ENCODE results near the gene LINC01488. TPM values are rescaled to one million over a fixed set of nuclear protein-coding genes. Genes with fewer than 3 reads are reported as not detected.

Gene LINC01488
- total RNA-seq, 4 donors from 2014 or later = not detected

GRCh38 chr11:69488543-69488940 lies 7.1 kb downstream of the LINC01488 start:
- TF ChIP-seq, protein P1, sequence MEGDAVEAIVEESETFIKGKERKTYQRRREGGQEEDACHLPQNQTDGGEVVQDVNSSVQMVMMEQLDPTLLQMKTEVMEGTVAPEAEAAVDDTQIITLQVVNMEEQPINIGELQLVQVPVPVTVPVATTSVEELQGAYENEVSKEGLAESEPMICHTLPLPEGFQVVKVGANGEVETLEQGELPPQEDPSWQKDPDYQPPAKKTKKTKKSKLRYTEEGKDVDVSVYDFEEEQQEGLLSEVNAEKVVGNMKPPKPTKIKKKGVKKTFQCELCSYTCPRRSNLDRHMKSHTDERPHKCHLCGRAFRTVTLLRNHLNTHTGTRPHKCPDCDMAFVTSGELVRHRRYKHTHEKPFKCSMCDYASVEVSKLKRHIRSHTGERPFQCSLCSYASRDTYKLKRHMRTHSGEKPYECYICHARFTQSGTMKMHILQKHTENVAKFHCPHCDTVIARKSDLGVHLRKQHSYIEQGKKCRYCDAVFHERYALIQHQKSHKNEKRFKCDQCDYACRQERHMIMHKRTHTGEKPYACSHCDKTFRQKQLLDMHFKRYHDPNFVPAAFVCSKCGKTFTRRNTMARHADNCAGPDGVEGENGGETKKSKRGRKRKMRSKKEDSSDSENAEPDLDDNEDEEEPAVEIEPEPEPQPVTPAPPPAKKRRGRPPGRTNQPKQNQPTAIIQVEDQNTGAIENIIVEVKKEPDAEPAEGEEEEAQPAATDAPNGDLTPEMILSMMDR (IDR thresholded peaks at IDR 0.05; ENCODE audit: low read depth) = no peak

- TF ChIP-seq, protein P1 (IDR thresholded peaks at IDR 0.05; ENCODE audit: low read depth) = no peak
These were observed 7.7 kb downstream of the LINC01488 start for GRCh38 chr11:69489031-69489745.

- TF ChIP-seq, protein P1 (IDR thresholded peaks at IDR 0.05; ENCODE audit: low read depth) = no peak
These were observed 8.4 kb downstream of the LINC01488 start for GRCh38 chr11:69489746-69490365.

DNA sequence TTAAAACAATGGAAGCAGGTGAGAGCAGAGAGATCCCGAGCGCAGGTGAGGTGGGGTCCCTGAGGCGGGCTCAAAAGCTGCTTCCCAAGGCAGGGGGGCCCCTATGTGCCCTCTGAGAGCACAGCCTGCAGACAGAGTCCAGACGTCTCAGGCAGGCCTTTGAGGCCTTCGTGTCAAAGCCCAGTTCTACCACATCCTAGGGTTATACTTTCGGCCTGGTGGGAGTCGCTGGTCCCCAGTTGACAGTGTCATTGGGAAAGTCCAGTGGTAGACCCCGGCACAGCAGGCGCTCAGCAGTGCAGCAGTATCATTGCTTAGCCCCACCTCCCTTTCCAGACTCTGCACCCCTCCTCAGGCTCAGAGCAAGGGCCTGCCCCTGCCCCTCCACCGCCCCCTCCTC lies 9.1 kb downstream of the LINC01488 start:
- TF ChIP-seq, protein P1 (IDR thresholded peaks at IDR 0.05; ENCODE audit: low read depth) = no peak

- TF ChIP-seq, protein P1 (IDR thresholded peaks at IDR 0.05; ENCODE audit: low read depth) = no peak
These were observed 9.9 kb downstream of the LINC01488 start for GRCh38 chr11:69491071-69492031.

DNA sequence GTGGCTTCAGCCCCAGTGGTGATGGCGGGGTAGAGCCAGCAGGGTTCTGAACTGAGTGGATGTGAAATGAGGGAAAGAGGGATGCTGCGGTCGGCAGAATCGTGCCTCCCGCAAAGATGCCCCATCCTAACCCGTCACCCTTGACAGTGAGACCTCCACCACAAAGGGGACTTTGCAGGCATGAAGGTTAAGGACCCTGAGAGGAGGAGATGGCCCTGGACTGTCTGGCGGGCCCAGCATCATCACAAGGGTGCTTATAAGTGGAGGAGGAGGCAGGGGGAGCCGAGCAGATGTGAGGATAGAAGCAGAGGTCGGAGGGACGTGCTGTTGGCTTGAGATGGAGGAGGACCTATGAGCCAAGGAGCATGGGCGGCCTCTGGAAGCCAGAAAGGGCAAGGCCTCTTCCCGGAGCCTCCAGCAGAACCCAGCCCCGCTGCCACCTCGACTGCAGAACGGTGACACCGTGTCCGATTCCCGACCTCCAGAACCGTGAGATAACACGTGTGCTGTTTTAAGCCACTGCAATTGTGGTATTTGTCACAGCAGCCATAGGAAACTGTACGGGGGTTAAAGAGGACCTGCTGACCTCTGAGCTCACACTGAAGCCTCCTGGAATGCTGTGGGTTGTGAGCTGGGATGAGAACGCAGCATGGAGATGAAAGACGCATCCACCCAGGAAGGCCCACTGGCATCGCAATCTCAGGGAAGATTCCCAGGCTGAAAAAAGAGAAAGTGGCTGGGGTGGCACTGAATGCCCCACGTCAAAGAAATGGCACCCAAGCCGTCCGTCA lies 10.9 kb downstream of the LINC01488 start:
- TF ChIP-seq, protein P1 (IDR thresholded peaks at IDR 0.05; ENCODE audit: low read depth) = no peak

All from subcutaneous adipose tissue (tissue), 4 donors.